Fibroblast of the aortic adventitia (primary cell): ENCODE data around the gene TBX1. TPM values are rescaled to one million over a fixed set of nuclear protein-coding genes. Genes with fewer than 3 reads are reported as not detected.

Source experiments
- DNase-seq: peaks from one replicate; pipeline ENCODE4 v3.0.0-alpha.2; 2010; ENCODE audit warnings: low read depth
- H3K4me3 ChIP-seq: 2 replicates; pipeline ENCODE4 v1.5.1; 2011; ENCODE audit warnings: low read depth, mild to moderate bottlenecking, control low read depth, low read length, moderate library complexity
- total RNA-seq: library from RNA; depleted of rRNA; stranded (reverse); fragments of >200 nt; gene quantifications from 2 replicates; pipeline ENCODE4 v1.2.3, GENCODE V29; 2012; ENCODE audit warnings: low replicate concordance
- TF ChIP-seq, protein P1 (sequence below): IDR thresholded peaks from 2 replicates; pipeline ENCODE4 v1.5.1; 2011; ENCODE audit warnings: mild to moderate bottlenecking, low read length, control low read depth, inconsistent platforms; ENCODE audit not compliant: insufficient read depth

The TBX1 gene
- total RNA-seq, 1 donor: 2.8 TPM

DNA sequence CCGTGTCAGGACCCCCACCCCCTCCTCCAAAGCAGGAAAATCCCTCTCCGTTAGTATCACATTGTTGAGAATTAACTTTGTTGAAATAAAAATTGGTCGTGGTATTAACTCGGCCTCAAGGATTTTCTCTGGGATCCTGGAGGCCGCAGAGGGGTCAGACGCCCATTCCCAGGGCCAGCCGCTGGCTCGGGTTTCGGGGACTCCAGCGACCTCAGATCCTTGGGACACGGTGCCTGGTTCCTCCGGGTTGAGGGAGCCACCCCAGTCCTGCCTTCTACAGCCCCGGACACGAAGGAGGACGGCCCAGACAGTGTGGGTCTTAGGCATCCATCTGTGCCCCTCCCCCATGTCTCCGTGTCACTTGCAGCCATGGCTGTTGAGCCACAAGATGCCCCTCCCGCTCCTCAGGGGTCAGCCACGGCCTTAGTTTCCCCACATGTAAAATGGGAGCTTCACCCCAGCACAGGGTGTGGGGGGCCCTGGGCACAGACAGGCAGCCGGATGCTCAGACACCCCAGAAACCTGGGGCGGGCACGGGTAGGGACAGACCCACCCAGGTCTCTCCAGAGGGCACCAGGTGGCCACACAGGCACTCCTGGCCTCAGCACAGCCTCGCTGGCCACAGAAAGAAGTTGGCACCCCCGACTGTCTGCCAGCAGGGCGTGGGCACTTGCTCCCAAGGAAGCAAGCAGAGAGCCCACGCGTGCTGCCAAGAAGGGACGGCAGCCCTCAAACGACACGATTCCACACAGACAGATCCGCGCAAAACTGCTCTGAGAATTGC, 21.7 kb upstream of the TBX1 start:
- no peak for DNase-seq
- TF ChIP-seq, protein P1, sequence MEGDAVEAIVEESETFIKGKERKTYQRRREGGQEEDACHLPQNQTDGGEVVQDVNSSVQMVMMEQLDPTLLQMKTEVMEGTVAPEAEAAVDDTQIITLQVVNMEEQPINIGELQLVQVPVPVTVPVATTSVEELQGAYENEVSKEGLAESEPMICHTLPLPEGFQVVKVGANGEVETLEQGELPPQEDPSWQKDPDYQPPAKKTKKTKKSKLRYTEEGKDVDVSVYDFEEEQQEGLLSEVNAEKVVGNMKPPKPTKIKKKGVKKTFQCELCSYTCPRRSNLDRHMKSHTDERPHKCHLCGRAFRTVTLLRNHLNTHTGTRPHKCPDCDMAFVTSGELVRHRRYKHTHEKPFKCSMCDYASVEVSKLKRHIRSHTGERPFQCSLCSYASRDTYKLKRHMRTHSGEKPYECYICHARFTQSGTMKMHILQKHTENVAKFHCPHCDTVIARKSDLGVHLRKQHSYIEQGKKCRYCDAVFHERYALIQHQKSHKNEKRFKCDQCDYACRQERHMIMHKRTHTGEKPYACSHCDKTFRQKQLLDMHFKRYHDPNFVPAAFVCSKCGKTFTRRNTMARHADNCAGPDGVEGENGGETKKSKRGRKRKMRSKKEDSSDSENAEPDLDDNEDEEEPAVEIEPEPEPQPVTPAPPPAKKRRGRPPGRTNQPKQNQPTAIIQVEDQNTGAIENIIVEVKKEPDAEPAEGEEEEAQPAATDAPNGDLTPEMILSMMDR: no peak
- H3K4me3 ChIP-seq: no peak overlapping the region

DNA sequence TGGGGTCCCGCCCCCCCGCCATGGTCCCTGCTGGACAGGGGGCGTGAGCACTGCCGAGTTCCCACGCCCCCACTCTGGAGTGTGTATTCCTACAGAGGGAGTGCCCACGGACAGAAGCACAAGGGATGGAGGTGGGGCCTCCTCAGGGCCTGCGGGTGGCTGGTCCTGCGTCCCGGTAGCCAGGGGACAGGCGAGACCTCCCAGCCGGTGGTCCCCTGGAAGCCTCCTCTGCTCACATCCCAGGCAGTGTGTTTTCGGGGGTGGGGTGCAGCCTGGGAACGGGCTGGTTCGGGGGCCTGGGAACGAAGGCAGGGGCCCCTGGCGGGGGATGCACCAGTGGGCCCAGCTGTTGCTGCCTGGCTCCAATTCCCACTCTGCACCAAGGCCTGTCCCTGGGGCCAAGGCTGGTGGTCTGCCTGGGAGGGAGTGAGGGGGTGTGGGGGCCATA, 21.1 kb upstream of the TBX1 start:
- no peak for DNase-seq
- no peak overlapping the region for H3K4me3 ChIP-seq
- TF ChIP-seq, protein P1: no peak

DNA sequence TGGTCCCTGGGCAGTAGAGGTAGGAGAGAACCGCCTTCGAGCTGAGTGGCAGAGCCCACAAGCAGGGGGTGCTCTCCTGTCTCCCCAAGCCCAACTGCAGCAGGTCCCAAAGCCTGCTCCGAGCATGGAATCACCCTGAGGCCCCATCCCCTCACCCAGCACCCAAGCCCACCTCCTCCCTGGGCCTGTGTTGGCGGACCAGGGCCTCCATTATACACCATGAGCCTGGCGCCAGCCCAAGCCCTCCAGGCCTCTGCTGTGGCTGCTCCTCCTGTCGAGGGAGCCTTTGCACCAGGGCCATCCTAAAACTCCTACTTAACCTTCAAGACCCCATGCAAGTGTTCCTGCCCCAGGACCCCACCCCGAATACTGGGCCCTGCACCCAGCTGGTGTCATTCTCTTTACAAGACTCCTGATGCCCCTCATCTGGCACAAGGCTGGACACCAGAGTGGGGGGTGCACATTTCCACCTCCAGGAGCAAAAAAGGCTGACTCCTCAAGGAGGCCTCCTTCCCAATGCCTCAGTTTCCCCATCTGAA, 20.6 kb upstream of the TBX1 start:
- TF ChIP-seq, protein P1: no peak
- no peak for DNase-seq
- no peak overlapping the region for H3K4me3 ChIP-seq

GRCh38 chr22:19740586-19740985, 20.0 kb upstream of the TBX1 start:
- no peak overlapping the region for H3K4me3 ChIP-seq
- TF ChIP-seq, protein P1: no peak

GRCh38 chr22:19741053-19741452, 19.5 kb upstream of the TBX1 start:
- DNase-seq: no peak
- TF ChIP-seq, protein P1: no peak
- H3K4me3 ChIP-seq: no peak overlapping the region

More at GRCh38 chr22:19740586-19740985, 20.0 kb upstream of the TBX1 start:
- DNase-seq: no peak

- no peak for DNase-seq
- H3K4me3 ChIP-seq: no peak overlapping the region
- TF ChIP-seq, protein P1: no peak
Observed at GRCh38 chr22:19742160-19743066, 18.2 kb upstream of the TBX1 start.
